Effector memory CD8-positive, alpha-beta T cell (primary cell): ENCODE data around the gene GFOD1.

ENCODE experiments used
- ATAC-seq: fragments of 150-1000 bp; cut with Tn5 transposase; replicated peaks from 2 replicates; pipeline ENCODE4 v1.10.0; 2021; ENCODE audit warnings: mild to moderate bottlenecking, moderate library complexity
- DNase-seq, 3 experiments: peaks; one replicate each; pipeline ENCODE4 v3.0.0; 2021
- H3K27ac Mint-ChIP-seq, 2 donors: one replicate each; pipeline ENCODE4 v1.8.0; 2022; ENCODE audit warnings: mild to moderate bottlenecking in 2 of 2, mixed read lengths in 2 of 2, moderate library complexity in 2 of 2
- H3K27me3 Mint-ChIP-seq, 2 donors: one replicate each; pipeline ENCODE4 v1.8.0; 2022; ENCODE audit warnings: mixed read lengths in 2 of 2
- H3K36me3 Mint-ChIP-seq: one replicate; pipeline ENCODE4 v1.8.0; 2022; ENCODE audit warnings: mild to moderate bottlenecking, moderate library complexity, mixed read lengths; ENCODE audit not compliant: insufficient read depth
- H3K4me1 Mint-ChIP-seq, 2 donors: one replicate each; pipeline ENCODE4 v1.8.0; 2022; ENCODE audit warnings: low read depth in 2 of 2, mixed read lengths in 2 of 2
- H3K4me3 Mint-ChIP-seq, 2 donors: one replicate each; pipeline ENCODE4 v1.8.0; 2022; ENCODE audit warnings: mild to moderate bottlenecking in 2 of 2, mixed read lengths in 2 of 2, moderate library complexity in 2 of 2
- H3K9me3 Mint-ChIP-seq, 2 donors: one replicate each; pipeline ENCODE4 v1.8.0; 2022; ENCODE audit warnings: mixed read lengths in 2 of 2

The GFOD1 gene

GRCh38 chr6:13425270-13425873 is 62.0 kb downstream of the GFOD1 start:
- no peak for ATAC-seq
- peak overlapping the region; percentile 60 to 96 for H3K27ac Mint-ChIP-seq

DNA sequence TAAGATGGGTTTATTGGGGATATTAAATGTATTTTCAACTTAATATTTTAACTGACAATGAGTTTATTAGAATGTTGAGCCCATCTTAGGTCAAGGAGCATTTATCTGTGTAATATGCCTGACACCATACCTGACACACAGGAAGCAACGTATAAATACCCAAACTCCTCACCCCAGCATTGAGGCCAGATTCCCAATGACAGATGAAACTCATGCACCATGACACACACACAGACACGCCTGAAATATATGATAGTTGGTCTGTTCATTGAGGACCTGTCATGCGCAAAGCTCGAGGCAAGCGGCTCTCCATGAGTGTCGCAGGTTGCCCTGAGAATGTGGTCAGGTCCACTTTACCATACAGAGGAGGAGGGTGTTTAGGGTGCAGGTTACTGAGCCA is 64.1 kb downstream of the GFOD1 start:
- Mint-ChIP-seq H3K36me3 (peaks cover 10% of the 10 kb centered on the region), H3K4me3 (no peak overlapping the region), H3K27ac (no peak overlapping the region), H3K27me3 (no peaks in the 10 kb centered on the region), H3K9me3 (no peaks in the 10 kb centered on the region), H3K4me1 (peaks cover 29 to 49% of the 10 kb centered on the region in 2 donors)
- no peak for ATAC-seq
- DNase-seq = no peak

More at GRCh38 chr6:13425270-13425873, 62.0 kb downstream of the GFOD1 start:
- peaks cover 14% of the 10 kb centered on the region for H3K36me3 Mint-ChIP-seq
- no peaks in the 10 kb centered on the region for H3K27me3 Mint-ChIP-seq
- DNase-seq = no peak
- no peaks in the 10 kb centered on the region for H3K9me3 Mint-ChIP-seq
- H3K4me3 Mint-ChIP-seq = peak overlapping the region; percentile 30 to 52
- H3K4me1 Mint-ChIP-seq = peaks cover 39 to 54% of the 10 kb centered on the region in 2 donors

- H3K9me3 Mint-ChIP-seq = no peaks in the 10 kb centered on the region
- peaks cover 25 to 44% of the 10 kb centered on the region in 2 donors for H3K4me1 Mint-ChIP-seq
- no peak overlapping the region for H3K4me3 Mint-ChIP-seq
- no peak for DNase-seq
- H3K27ac Mint-ChIP-seq = no peak overlapping the region
- no peak for ATAC-seq
- no peaks in the 10 kb centered on the region for H3K27me3 Mint-ChIP-seq
- H3K36me3 Mint-ChIP-seq = peaks cover 5% of the 10 kb centered on the region
Measured at GRCh38 chr6:13422681-13423221, 64.6 kb downstream of the GFOD1 start.

GRCh38 chr6:13421425-13422059 is 65.9 kb downstream of the GFOD1 start:
- Mint-ChIP-seq H3K4me3 (no peak overlapping the region), H3K9me3 (no peaks in the 10 kb centered on the region), H3K4me1 (peaks cover 17 to 33% of the 10 kb centered on the region in 2 donors), H3K36me3 (peaks cover 2% of the 10 kb centered on the region), H3K27me3 (no peaks in the 10 kb centered on the region), H3K27ac (peak overlapping the region in 1 of 2 donors; percentile 47)
- ATAC-seq (no peak), DNase-seq (no peak)

DNA sequence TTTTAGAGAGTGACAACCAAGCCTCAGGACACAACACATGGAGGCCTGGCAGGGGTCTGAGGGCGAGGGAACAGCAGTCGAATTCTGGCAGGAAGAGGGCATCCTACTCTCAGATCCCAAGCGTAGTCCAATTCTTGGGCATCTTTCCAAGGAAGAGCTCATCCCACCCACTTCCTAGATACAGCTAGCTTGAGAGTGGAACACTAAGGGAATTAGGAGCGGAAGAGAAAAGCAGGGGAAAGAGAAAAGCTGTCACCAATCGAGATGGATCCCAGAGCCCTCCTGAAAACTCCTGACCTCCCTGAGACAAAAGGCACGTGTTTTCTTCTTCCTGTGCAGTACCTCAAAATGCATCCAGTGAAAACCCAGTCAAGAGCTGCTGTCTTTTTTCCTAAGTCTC is 67.1 kb downstream of the GFOD1 start:
- no peaks in the 10 kb centered on the region for H3K9me3 Mint-ChIP-seq
- no peaks in the 10 kb centered on the region for H3K36me3 Mint-ChIP-seq
- H3K27me3 Mint-ChIP-seq = no peaks in the 10 kb centered on the region
- peaks cover 7 to 23% of the 10 kb centered on the region in 2 donors for H3K4me1 Mint-ChIP-seq
- DNase-seq = no peak
- no peak overlapping the region for H3K4me3 Mint-ChIP-seq
- no peak for ATAC-seq
- H3K27ac Mint-ChIP-seq = no peak overlapping the region

GRCh38 chr6:13419422-13420195 is 67.8 kb downstream of the GFOD1 start:
- peak overlapping the region in 1 of 2 donors; percentile 11 for H3K4me3 Mint-ChIP-seq
- H3K36me3 Mint-ChIP-seq = no peaks in the 10 kb centered on the region
- DNase-seq = no peak
- H3K4me1 Mint-ChIP-seq = peaks cover 6 to 19% of the 10 kb centered on the region in 2 donors
- no peak for ATAC-seq
- H3K27ac Mint-ChIP-seq = no peak overlapping the region
- H3K27me3 Mint-ChIP-seq = no peaks in the 10 kb centered on the region
- H3K9me3 Mint-ChIP-seq = no peaks in the 10 kb centered on the region

DNA sequence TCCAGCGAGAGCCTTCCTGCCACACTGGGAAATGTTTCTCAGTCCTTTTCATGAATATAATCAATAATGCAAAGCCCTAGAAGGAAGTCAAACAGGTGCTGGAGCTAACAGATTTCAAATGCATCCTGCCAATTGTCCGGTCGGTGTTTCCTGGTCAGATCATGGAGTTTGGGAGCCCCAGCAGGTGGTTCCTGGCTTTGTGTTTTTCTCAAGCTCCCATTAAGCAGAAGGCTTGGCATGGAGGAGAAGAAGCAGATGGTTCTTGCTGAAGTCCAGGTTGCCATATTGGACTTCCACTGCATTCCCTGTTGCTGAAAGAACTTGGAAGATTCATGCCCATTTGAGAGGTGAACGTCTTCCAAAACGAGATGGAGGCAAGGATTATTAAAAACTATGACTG is 68.6 kb downstream of the GFOD1 start:
- H3K4me3 Mint-ChIP-seq = no peak overlapping the region

DNA sequence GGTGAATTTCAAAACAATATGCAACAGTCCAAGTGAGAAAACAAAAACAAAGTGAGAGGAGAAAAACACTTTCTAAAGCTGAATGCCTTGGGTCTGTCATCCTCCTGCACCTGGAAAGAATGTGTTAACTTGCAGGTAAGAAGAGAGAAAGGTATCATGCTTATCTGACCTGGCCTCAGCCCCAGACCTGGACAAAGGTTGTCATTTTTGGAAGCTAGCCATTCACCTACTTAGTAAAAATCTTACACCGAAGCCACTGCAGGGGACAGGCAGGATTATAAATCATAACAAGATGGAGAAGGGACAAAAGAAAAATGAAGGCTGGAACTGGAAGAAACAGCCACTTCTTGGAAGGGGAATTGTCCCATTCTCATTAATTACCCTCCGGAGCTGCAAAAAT is 69.4 kb downstream of the GFOD1 start:
- Mint-ChIP-seq H3K36me3 (no peaks in the 10 kb centered on the region), H3K9me3 (no peaks in the 10 kb centered on the region), H3K27me3 (no peaks in the 10 kb centered on the region), H3K4me1 (peaks cover 6 to 19% of the 10 kb centered on the region in 2 donors), H3K27ac (peak overlapping the region in 1 of 2 donors; percentile 11), H3K4me3 (no peak overlapping the region)
- ATAC-seq = no peak
- DNase-seq = no peak

More for the DNA sequence above, 68.6 kb downstream of the GFOD1 start:
- Mint-ChIP-seq H3K9me3 (no peaks in the 10 kb centered on the region), H3K27ac (no peak overlapping the region), H3K36me3 (no peaks in the 10 kb centered on the region), H3K4me1 (peaks cover 6 to 19% of the 10 kb centered on the region in 2 donors), H3K27me3 (no peaks in the 10 kb centered on the region)
- no peak for DNase-seq
- ATAC-seq = no peak

- H3K36me3 Mint-ChIP-seq = no peaks in the 10 kb centered on the region
- H3K4me1 Mint-ChIP-seq = peaks cover 6 to 19% of the 10 kb centered on the region in 2 donors
- no peaks in the 10 kb centered on the region for H3K9me3 Mint-ChIP-seq
- H3K27me3 Mint-ChIP-seq = no peaks in the 10 kb centered on the region
- no peak for DNase-seq
- no peak overlapping the region for H3K4me3 Mint-ChIP-seq
- peak overlapping the region in 1 of 2 donors; percentile 11 for H3K27ac Mint-ChIP-seq
- no peak for ATAC-seq
Measured at GRCh38 chr6:13417431-13417830, 70.0 kb downstream of the GFOD1 start.

GRCh38 chr6:13415283-13415682 is 72.1 kb downstream of the GFOD1 start:
- no peak for DNase-seq
- Mint-ChIP-seq H3K4me1 (peaks cover 6 to 18% of the 10 kb centered on the region in 2 donors), H3K27me3 (no peaks in the 10 kb centered on the region), H3K9me3 (no peaks in the 10 kb centered on the region), H3K27ac (peak overlapping the region in 1 of 2 donors; percentile 67), H3K36me3 (no peaks in the 10 kb centered on the region), H3K4me3 (no peak overlapping the region)
- no peak for ATAC-seq

DNA sequence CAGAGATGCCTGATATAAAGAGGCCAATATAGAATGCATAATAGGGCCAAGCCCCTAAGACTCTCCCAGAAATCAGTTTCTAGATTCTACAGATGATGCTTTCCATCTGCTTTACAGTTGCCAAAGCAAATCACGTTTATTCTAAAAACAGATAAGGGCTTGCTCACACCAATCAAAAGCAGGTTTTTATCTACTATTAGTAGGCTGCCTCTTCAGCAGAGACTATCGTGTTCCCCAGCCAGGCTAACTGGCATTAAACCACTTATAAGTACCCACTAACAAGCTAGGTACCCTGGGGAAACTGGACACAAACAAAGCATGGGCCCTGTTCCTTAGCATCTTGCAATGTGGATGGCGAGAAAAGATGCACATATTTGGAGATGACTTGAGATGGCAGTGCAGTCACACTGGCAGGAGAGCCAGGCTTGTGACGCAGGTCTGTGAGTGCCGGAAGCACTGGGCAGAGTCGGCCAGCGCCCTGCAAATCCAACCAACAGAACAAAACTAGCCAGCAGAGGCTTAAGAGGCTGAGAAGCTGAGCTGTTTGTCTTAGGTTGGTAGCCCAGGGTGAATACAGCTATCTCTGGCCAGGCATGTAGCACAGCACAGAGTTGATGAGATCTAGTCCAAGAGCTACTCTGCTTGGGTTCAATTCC is 73.4 kb downstream of the GFOD1 start:
- peaks cover 3 to 13% of the 10 kb centered on the region in 2 donors for H3K4me1 Mint-ChIP-seq

GRCh38 chr6:13413466-13413862 is 73.9 kb downstream of the GFOD1 start:
- Mint-ChIP-seq H3K9me3 (no peaks in the 10 kb centered on the region), H3K27ac (peak overlapping the region in 1 of 2 donors; percentile 14), H3K4me3 (no peak overlapping the region), H3K27me3 (no peaks in the 10 kb centered on the region), H3K36me3 (no peaks in the 10 kb centered on the region), H3K4me1 (peaks cover 3 to 16% of the 10 kb centered on the region in 2 donors)
- no peak for ATAC-seq
- no peak for DNase-seq

More for the DNA sequence above, 73.4 kb downstream of the GFOD1 start:
- DNase-seq (no peak), ATAC-seq (no peak)
- Mint-ChIP-seq H3K36me3 (no peaks in the 10 kb centered on the region), H3K4me3 (no peak overlapping the region), H3K9me3 (no peaks in the 10 kb centered on the region), H3K27ac (no peak overlapping the region), H3K27me3 (no peaks in the 10 kb centered on the region)
